HEK293T (cell line): ENCODE results near the gene NUDT7.

Experiments used
- CTCF ChIA-PET: fragments of 350-600 bp; formaldehyde crosslinking; extraction: SDS; loops from one replicate; lab custom pipeline; 2021; ENCODE audit warnings: antibody characterized with exemption, inconsistent platforms; lab: Yijun Ruan, JAX
- POLR2A ChIA-PET: fragments of 350-600 bp; formaldehyde crosslinking; extraction: SDS; loops from one replicate; lab custom pipeline; 2020; ENCODE audit warnings: antibody characterized with exemption, inconsistent platforms; lab: Yijun Ruan, JAX
- DNase-seq: peaks from one replicate; pipeline ENCODE4 v3.0.0; 2012; ENCODE audit warnings: mixed read lengths; ENCODE audit errors: extremely low spot score
- ARNT ChIP-seq: fragments of 450-650 bp; IDR thresholded peaks from 2 replicates; pipeline ENCODE4 v1.6.1; 2017; ENCODE audit warnings: mild to moderate bottlenecking
- BHLHE40 ChIP-seq: fragments of 450-650 bp; IDR thresholded peaks from 2 replicates; pipeline ENCODE4 v1.6.1; 2016; ENCODE audit warnings: mild to moderate bottlenecking, moderate library complexity, borderline replicate concordance
- CTBP1 ChIP-seq: fragments of 450-650 bp; IDR thresholded peaks from 2 replicates; pipeline ENCODE4 v1.6.1; 2016; ENCODE audit warnings: borderline replicate concordance
- ELF4 ChIP-seq: fragments of 450-650 bp; IDR thresholded peaks from 2 replicates; pipeline ENCODE4 v1.6.1; 2017; ENCODE audit warnings: antibody characterized with exemption
- FOXA1 ChIP-seq: fragments of 450-650 bp; IDR thresholded peaks from 2 replicates; pipeline ENCODE4 v1.6.1; 2016; ENCODE audit warnings: mild to moderate bottlenecking
- FOXK2 ChIP-seq: fragments of 450-650 bp; IDR thresholded peaks from 2 replicates; pipeline ENCODE4 v1.6.1; 2016; ENCODE audit warnings: mild to moderate bottlenecking
- FOXM1 ChIP-seq: fragments of 450-650 bp; IDR thresholded peaks from 2 replicates; pipeline ENCODE4 v1.6.1; 2017; ENCODE audit warnings: mild to moderate bottlenecking, borderline replicate concordance
- HDGF ChIP-seq: fragments of 450-650 bp; IDR thresholded peaks from 2 replicates; pipeline ENCODE4 v1.6.1; 2017; ENCODE audit warnings: antibody characterized with exemption, borderline replicate concordance
- L3MBTL2 ChIP-seq: fragments of 450-650 bp; conservative IDR thresholded peaks from 2 replicates; pipeline ENCODE4 v1.6.1; 2016; ENCODE audit warnings: mild to moderate bottlenecking
- LEF1 ChIP-seq: fragments of 450-650 bp; IDR thresholded peaks from 2 replicates; pipeline ENCODE4 v1.6.1; 2017; ENCODE audit warnings: mild to moderate bottlenecking, borderline replicate concordance
- NFRKB ChIP-seq: fragments of 450-650 bp; IDR thresholded peaks from 2 replicates; pipeline ENCODE4 v1.6.1; 2016; ENCODE audit warnings: mild to moderate bottlenecking, moderate library complexity
- SP1 ChIP-seq: fragments of 450-650 bp; IDR thresholded peaks from 2 replicates; pipeline ENCODE4 v1.6.1; 2017
- SUZ12 ChIP-seq: fragments of 450-650 bp; IDR thresholded peaks from 2 replicates; pipeline ENCODE4 v1.6.1; 2016; ENCODE audit warnings: mild to moderate bottlenecking
- TARDBP ChIP-seq: fragments of 450-650 bp; IDR thresholded peaks from 2 replicates; pipeline ENCODE4 v1.6.1; 2016
- ZNF384 ChIP-seq: fragments of 450-650 bp; IDR thresholded peaks from 2 replicates; pipeline ENCODE4 v1.6.1; 2016
- TF ChIP-seq, protein P1 (sequence below): fragments of 450-650 bp; IDR thresholded peaks from 2 replicates; pipeline ENCODE4 v1.6.1; 2016

NUDT7 gene

DNA sequence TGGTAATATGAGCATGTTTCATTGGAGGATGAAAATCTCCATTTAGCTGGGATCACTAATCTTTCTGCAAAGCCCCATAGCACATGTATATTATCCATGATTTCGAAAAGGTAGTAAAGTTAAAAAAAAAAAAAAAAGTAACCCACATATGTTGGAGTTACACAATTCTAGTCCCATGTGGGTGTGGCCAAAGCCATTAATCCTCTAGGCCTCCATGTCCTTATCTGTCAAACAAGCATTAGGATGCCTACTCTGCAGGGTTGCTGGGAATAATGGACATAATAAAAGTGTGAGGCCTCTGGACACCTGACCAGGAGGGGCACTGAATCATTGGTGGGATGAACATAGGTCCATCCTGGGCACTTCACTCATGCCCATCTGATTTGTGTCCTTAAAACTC lies 36.9 kb downstream of the NUDT7 start:
- POLR2A ChIA-PET = no interaction called here
- DNase-seq = no peak
- TF ChIP-seq FOXA1 (no peak), HDGF (no peak), CTBP1 (no peak), FOXK2 (no peak), ARNT (no peak), BHLHE40 (no peak), NFRKB (no peak), SUZ12 (no peak), ELF4 (no peak), FOXM1 (no peak), TARDBP (no peak), ZNF384 (no peak), L3MBTL2 (no peak), SP1 (no peak), LEF1 (no peak)
- TF ChIP-seq, protein P1, sequence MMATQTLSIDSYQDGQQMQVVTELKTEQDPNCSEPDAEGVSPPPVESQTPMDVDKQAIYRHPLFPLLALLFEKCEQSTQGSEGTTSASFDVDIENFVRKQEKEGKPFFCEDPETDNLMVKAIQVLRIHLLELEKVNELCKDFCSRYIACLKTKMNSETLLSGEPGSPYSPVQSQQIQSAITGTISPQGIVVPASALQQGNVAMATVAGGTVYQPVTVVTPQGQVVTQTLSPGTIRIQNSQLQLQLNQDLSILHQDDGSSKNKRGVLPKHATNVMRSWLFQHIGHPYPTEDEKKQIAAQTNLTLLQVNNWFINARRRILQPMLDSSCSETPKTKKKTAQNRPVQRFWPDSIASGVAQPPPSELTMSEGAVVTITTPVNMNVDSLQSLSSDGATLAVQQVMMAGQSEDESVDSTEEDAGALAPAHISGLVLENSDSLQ = no peak
- CTCF ChIA-PET = no interaction called here

DNA sequence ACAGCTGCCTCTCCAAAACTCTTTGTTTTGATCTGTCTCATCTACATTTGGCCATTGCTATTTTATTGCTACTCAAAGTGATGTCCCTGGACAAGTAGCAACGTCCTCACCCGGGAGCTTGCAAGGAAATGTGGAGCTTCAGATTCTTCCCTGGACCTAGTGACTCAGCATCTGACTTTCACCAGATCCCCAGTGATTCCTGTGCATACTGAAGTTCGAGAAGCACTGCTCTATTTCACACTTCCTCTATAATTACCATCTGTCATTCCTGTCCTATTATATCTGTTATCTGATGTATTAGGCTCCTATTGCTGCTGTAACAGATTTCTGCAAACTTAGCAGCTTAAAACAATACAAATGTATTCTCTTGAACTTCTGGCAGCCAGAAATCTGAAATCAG lies 37.5 kb downstream of the NUDT7 start:
- no peak for DNase-seq
- ChIA-PET CTCF (no interaction called here), POLR2A (no interaction called here)
- TF ChIP-seq HDGF (no peak), NFRKB (no peak), SP1 (no peak), ELF4 (no peak), LEF1 (no peak), SUZ12 (no peak), FOXA1 (no peak), FOXK2 (no peak), L3MBTL2 (no peak), ARNT (no peak), TARDBP (no peak)
- TF ChIP-seq, protein P1 = no peak

DNA sequence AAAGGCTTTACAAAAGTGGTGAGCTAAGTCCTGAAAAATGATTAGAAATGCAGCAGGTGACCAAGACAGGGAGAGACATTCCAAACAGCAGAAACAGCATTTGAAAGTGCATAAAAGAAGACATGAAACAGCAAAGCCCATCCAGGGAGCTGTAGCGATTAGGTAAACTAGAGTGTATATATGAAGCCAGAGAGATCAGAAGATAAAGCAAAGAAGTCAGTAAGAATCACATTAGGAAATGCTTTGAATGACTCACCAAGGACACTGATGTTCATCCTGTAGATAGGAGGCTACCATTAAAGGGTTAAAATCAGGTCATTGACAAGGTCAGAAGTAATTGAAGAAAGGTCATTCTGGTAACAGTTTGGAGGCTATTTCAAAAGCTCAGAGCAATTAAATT lies 38.5 kb downstream of the NUDT7 start:
- CTCF ChIA-PET = no interaction called here
- POLR2A ChIA-PET = no interaction called here
- DNase-seq = no peak
- TF ChIP-seq TARDBP (no peak), SUZ12 (no peak), SP1 (no peak), NFRKB (no peak), FOXM1 (no peak), CTBP1 (no peak), ZNF384 (no peak), LEF1 (no peak), FOXA1 (no peak), ELF4 (no peak), BHLHE40 (no peak), HDGF (no peak), FOXK2 (no peak), ARNT (no peak), L3MBTL2 (no peak)
- TF ChIP-seq, protein P1 = no peak

DNA sequence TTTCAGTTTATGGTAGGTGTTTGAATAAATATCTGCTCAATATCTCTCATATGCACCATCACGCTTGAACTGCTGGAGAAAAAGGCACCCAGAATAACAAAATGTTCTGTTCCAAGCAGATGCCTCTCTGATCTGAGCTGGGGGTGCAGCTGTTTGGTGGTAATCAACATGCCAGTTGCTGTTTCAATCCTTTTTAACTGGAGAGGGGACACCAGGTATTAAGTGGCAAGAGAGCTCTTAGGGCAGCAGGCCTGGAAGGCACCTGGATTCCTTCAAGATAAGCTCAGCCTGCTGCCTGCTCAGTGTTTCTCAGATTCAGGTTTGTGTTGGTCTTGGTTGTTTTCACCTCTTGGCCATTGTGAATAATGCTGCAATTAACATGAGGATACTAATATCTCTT lies 38.9 kb downstream of the NUDT7 start:
- TF ChIP-seq HDGF = no peak
- no peak for TF ChIP-seq SP1
- TF ChIP-seq ARNT = no peak
- no peak for TF ChIP-seq LEF1
- TF ChIP-seq ELF4 = no peak
- no peak for TF ChIP-seq FOXA1
- no peak for TF ChIP-seq FOXM1
- TF ChIP-seq FOXK2 = no peak
- TF ChIP-seq, protein P1 = no peak
- POLR2A ChIA-PET = no interaction called here
- no peak for DNase-seq
- CTCF ChIA-PET = no interaction called here

DNA sequence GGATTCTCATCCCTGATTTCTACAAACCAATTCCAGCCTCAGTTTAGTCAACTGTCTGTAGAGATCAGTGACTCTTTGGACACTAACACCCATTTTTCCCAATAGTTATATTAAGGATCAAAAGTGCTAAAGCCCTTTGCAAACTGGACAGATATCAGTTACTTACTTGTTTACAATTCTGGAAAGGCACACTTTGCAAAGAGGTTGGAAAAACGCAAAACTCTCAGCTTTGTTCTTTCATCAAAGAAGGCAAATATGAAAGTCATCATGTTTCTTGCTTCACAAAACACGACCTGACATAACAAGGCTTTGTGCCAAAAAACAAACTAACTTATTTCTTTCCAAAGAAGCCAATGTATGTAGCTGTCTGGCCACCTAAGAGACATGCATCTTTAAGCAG lies 39.9 kb downstream of the NUDT7 start:
- TF ChIP-seq ZNF384 (no peak), BHLHE40 (no peak), HDGF (no peak), ELF4 (no peak), CTBP1 (no peak), FOXA1 (no peak), FOXK2 (no peak), TARDBP (no peak), SP1 (no peak), L3MBTL2 (no peak), NFRKB (no peak), FOXM1 (no peak), ARNT (no peak), LEF1 (no peak), SUZ12 (no peak)
- TF ChIP-seq, protein P1 = no peak
- no peak for DNase-seq
- ChIA-PET CTCF (interaction anchor here (0.6 kb wide), 1 partner anchor 17 kb away, joined by 4 read pairs; no protein-coding TSS in a partner anchor), POLR2A (no interaction called here)
